Upper lobe of left lung (tissue), 4 donors: ENCODE measurements around the gene SLC25A29.

Experiments used
- CTCF ChIP-seq, 6 experiments: fragments of 450-650 bp in 4 of 6; fragments of 200-600 bp in 2 of 6; sonication (generic) in 2 of 6; IDR thresholded peaks; one replicate each; pipeline ENCODE4 v1.5.1; 2016 to 2019; ENCODE audit warnings: antibody characterized with exemption in 6 of 6
- POLR2A ChIP-seq, 4 donors: fragments of 450-650 bp; IDR thresholded peaks; one replicate each; pipeline ENCODE4 v1.5.1; 2016 to 2017; ENCODE audit warnings: antibody characterized with exemption in 4 of 4, mild to moderate bottlenecking in 2 of 4

GRCh38 chr14:100294213-100294962, 11.9 kb downstream of the SLC25A29 start:
- no peak for TF ChIP-seq CTCF (IDR thresholded peaks at IDR 0.05)
- no peak for TF ChIP-seq POLR2A (IDR thresholded peaks at IDR 0.05)
